Measurements from ENCODE around the gene NANP. TPM values are rescaled to one million over a fixed set of nuclear protein-coding genes. Genes with fewer than 3 reads are reported as not detected.

Gene NANP
- total and polyA plus RNA-seq, 2 of the 13 experiments (the other 11 are each of a cell fraction or from before 2014, with no cell fraction given) = 8.9 to 21.5 TPM

- TF ChIP-seq SOX6 (IDR thresholded peaks at IDR 0.05) (no peak), SOX6 (CRISPR knock-in tag; IDR thresholded peaks at IDR 0.05) (no peak), HMG20B (CRISPR knock-in tag; conservative IDR thresholded peaks at IDR 0.05) (no peak; the same call in 1 of the 2 replicates), ZMYM3 (CRISPR knock-in tag; IDR thresholded peaks at IDR 0.05) (no peak), SIX1 (CRISPR knock-in tag; IDR thresholded peaks at IDR 0.05; ENCODE audit: borderline replicate concordance) (no peak), ZNF646 (CRISPR knock-in tag; IDR thresholded peaks at IDR 0.05) (peak; percentile 66; the same call in 1 of the 2 replicates), DNMT3B (CRISPR knock-in tag; conservative IDR thresholded peaks at IDR 0.05) (no peak), U2AF1 (optimal IDR thresholded peaks at IDR 0.05; ENCODE audit: low read depth, low read length) (peak; percentile 94), SOX5 (CRISPR knock-in tag; IDR thresholded peaks at IDR 0.05; ENCODE audit: borderline replicate concordance) (peak; percentile 37; the same call in 1 of the 2 replicates), HES4 (CRISPR knock-in tag; IDR thresholded peaks at IDR 0.05; ENCODE audit: borderline replicate concordance) (peak; percentile 98), FOXP4 (CRISPR knock-in tag; IDR thresholded peaks at IDR 0.05) (no peak; the same call in none of the 2 replicates), KDM3A (CRISPR knock-in tag; IDR thresholded peaks at IDR 0.05; ENCODE audit: low read depth) (no peak), ZNF512B (CRISPR knock-in tag; IDR thresholded peaks at IDR 0.05; ENCODE audit: borderline replicate concordance) (no peak)
- TF ChIP-seq, protein P1, sequence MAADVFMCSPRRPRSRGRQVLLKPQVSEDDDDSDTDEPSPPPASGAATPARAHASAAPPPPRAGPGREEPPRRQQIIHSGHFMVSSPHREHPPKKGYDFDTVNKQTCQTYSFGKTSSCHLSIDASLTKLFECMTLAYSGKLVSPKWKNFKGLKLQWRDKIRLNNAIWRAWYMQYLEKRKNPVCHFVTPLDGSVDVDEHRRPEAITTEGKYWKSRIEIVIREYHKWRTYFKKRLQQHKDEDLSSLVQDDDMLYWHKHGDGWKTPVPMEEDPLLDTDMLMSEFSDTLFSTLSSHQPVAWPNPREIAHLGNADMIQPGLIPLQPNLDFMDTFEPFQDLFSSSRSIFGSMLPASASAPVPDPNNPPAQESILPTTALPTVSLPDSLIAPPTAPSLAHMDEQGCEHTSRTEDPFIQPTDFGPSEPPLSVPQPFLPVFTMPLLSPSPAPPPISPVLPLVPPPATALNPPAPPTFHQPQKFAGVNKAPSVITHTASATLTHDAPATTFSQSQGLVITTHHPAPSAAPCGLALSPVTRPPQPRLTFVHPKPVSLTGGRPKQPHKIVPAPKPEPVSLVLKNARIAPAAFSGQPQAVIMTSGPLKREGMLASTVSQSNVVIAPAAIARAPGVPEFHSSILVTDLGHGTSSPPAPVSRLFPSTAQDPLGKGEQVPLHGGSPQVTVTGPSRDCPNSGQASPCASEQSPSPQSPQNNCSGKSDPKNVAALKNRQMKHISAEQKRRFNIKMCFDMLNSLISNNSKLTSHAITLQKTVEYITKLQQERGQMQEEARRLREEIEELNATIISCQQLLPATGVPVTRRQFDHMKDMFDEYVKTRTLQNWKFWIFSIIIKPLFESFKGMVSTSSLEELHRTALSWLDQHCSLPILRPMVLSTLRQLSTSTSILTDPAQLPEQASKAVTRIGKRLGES (CRISPR knock-in tag; IDR thresholded peaks at IDR 0.05; ENCODE audit: borderline replicate concordance) = 0 out of 2 replicates have a peak, but pooled peaks have one; percentile 77
These were observed 38.7 kb downstream of the NANP start, which contains the start of gene NINL (continued) for GRCh38 chr20:25584905-25585704.

All from HepG2 (cell line).